Measurements from ENCODE around the gene PLCH2. TPM values are rescaled to one million over a fixed set of nuclear protein-coding genes. Genes with fewer than 3 reads are reported as not detected.

Gene PLCH2
- total RNA-seq, 1 donor from 2014 or later: not detected

GRCh38 chr1:2429780-2430591 is 46.1 kb upstream of the PLCH2 start:
- Mint-ChIP-seq H3K36me3 (ENCODE audit: insufficient read depth) (no peaks in the 10 kb centered on the region), H3K4me3 (ENCODE audit: low read depth) (no peak overlapping the region), H3K4me1 (ENCODE audit: low read depth) (no peaks in the 10 kb centered on the region), H3K27me3 (peaks cover 4% of the 10 kb centered on the region), H3K9me3 (ENCODE audit: low read depth) (no peaks in the 10 kb centered on the region), H3K27ac (no peak overlapping the region)
- DNase-seq (ENCODE audit: low spot score, unreplicated experiment): no peak
- peak; percentile 34 for TF ChIP-seq CTCF (IDR thresholded peaks at IDR 0.05; ENCODE audit: unreplicated experiment)

- DNase-seq (ENCODE audit: low spot score, unreplicated experiment): no peak
- Mint-ChIP-seq H3K36me3 (ENCODE audit: insufficient read depth) (no peaks in the 10 kb centered on the region), H3K27ac (peak overlapping the region; percentile 62), H3K4me1 (ENCODE audit: low read depth) (no peaks in the 10 kb centered on the region), H3K9me3 (ENCODE audit: low read depth) (no peaks in the 10 kb centered on the region), H3K4me3 (ENCODE audit: low read depth) (no peak overlapping the region), H3K27me3 (peaks cover 7% of the 10 kb centered on the region)
- no peak for TF ChIP-seq CTCF (IDR thresholded peaks at IDR 0.05; ENCODE audit: unreplicated experiment)
Observed at GRCh38 chr1:2430592-2430973, 45.5 kb upstream of the PLCH2 start.

- Mint-ChIP-seq H3K27ac (no peak overlapping the region), H3K27me3 (peaks cover 7% of the 10 kb centered on the region)
Observed at GRCh38 chr1:2431103-2431502, 45.0 kb upstream of the PLCH2 start.

GRCh38 chr1:2431518-2431917 is 44.6 kb upstream of the PLCH2 start:
- DNase-seq (ENCODE audit: low spot score, unreplicated experiment): no peak
- H3K27me3 Mint-ChIP-seq: peaks cover 7% of the 10 kb centered on the region
- H3K4me3 Mint-ChIP-seq (ENCODE audit: low read depth): no peak overlapping the region
- H3K27ac Mint-ChIP-seq: no peak overlapping the region
- no peaks in the 10 kb centered on the region for H3K4me1 Mint-ChIP-seq (ENCODE audit: low read depth)
- TF ChIP-seq CTCF (IDR thresholded peaks at IDR 0.05; ENCODE audit: unreplicated experiment): no peak
- no peaks in the 10 kb centered on the region for H3K36me3 Mint-ChIP-seq (ENCODE audit: insufficient read depth)
- H3K9me3 Mint-ChIP-seq (ENCODE audit: low read depth): no peaks in the 10 kb centered on the region

More at GRCh38 chr1:2431103-2431502, 45.0 kb upstream of the PLCH2 start:
- Mint-ChIP-seq H3K4me1 (ENCODE audit: low read depth) (no peaks in the 10 kb centered on the region), H3K36me3 (ENCODE audit: insufficient read depth) (no peaks in the 10 kb centered on the region), H3K9me3 (ENCODE audit: low read depth) (no peaks in the 10 kb centered on the region), H3K4me3 (ENCODE audit: low read depth) (no peak overlapping the region)
- no peak for TF ChIP-seq CTCF (IDR thresholded peaks at IDR 0.05; ENCODE audit: unreplicated experiment)
- no peak for DNase-seq (ENCODE audit: low spot score, unreplicated experiment)

GRCh38 chr1:2432441-2432844 is 43.6 kb upstream of the PLCH2 start:
- no peaks in the 10 kb centered on the region for H3K9me3 Mint-ChIP-seq (ENCODE audit: low read depth)
- no peak overlapping the region for H3K4me3 Mint-ChIP-seq (ENCODE audit: low read depth)
- TF ChIP-seq CTCF (IDR thresholded peaks at IDR 0.05; ENCODE audit: unreplicated experiment): no peak
- no peaks in the 10 kb centered on the region for H3K4me1 Mint-ChIP-seq (ENCODE audit: low read depth)
- H3K27me3 Mint-ChIP-seq: peaks cover 10% of the 10 kb centered on the region
- no peaks in the 10 kb centered on the region for H3K36me3 Mint-ChIP-seq (ENCODE audit: insufficient read depth)
- H3K27ac Mint-ChIP-seq: no peak overlapping the region
- DNase-seq (ENCODE audit: low spot score, unreplicated experiment): no peak

All from progenitor cell of endocrine pancreas (in vitro differentiated cells).